WTC11 (cell line): Measurements from ENCODE around the gene MFSD11. TPM values are rescaled to one million over a fixed set of nuclear protein-coding genes. Genes with fewer than 3 reads are reported as not detected.

Experiments
- ATAC-seq: fragments of 200-7000 bp; cut with Tn5 transposase; 2 replicates; pipeline ENCODE4 v1.10.0; 2021; ENCODE audit warnings: mild to moderate bottlenecking, moderate library complexity
- CTCF ChIA-PET: fragments of 300-600 bp; sonication (Branson Sonifier 250); formaldehyde crosslinking; loops from one replicate; lab custom pipeline; 2021; ENCODE audit warnings: antibody characterized with exemption; lab: Charles Lee
- POLR2A ChIA-PET: fragments of 350-600 bp; sonication (Branson Sonifier 250); formaldehyde crosslinking; loops from one replicate; lab custom pipeline; 2021; ENCODE audit warnings: antibody characterized with exemption; lab: Charles Lee
- DNase-seq: peaks from one replicate; pipeline ENCODE4 v3.0.0; 2021; ENCODE audit warnings: low spot score
- H3K27ac Mint-ChIP-seq: 2 replicates; pipeline ENCODE4 v1.8.0; 2021; ENCODE audit warnings: mixed read lengths
- H3K27me3 Mint-ChIP-seq: 2 replicates; pipeline ENCODE4 v1.8.0; 2021; ENCODE audit warnings: low read depth, mild to moderate bottlenecking, moderate library complexity, mixed read lengths
- H3K36me3 Mint-ChIP-seq: 2 replicates; pipeline ENCODE4 v1.8.0; 2021; ENCODE audit warnings: mixed read lengths
- H3K4me1 Mint-ChIP-seq: 2 replicates; pipeline ENCODE4 v1.8.0; 2022; ENCODE audit warnings: mixed read lengths
- H3K4me3 Mint-ChIP-seq: 2 replicates; pipeline ENCODE4 v1.8.0; 2021; ENCODE audit warnings: mild to moderate bottlenecking, moderate library complexity, mixed read lengths
- H3K9me3 Mint-ChIP-seq: 2 replicates; pipeline ENCODE4 v1.8.0; 2021; ENCODE audit warnings: mixed read lengths
- CREB1 ChIP-seq: sonication (generic); formaldehyde crosslinking; IDR thresholded peaks from 2 replicates; pipeline ENCODE4 v1.8.0; 2023; ENCODE audit warnings: mild to moderate bottlenecking, missing genetic modification reagents
- E2F4 ChIP-seq: sonication (generic); formaldehyde crosslinking; IDR thresholded peaks from 2 replicates; pipeline ENCODE4 v1.8.1; 2022; ENCODE audit warnings: low read depth, mild to moderate bottlenecking, moderate library complexity, missing genetic modification reagents, borderline replicate concordance
- ERG ChIP-seq: fragments of 250-450 bp; sonication (Bioruptor Pico); IDR thresholded peaks from 2 replicates; pipeline ENCODE4 v1.8.0; 2021; ENCODE audit warnings: mild to moderate bottlenecking
- FOXP4 ChIP-seq: sonication (generic); formaldehyde crosslinking; IDR thresholded peaks from 2 replicates; pipeline ENCODE4 v1.8.0; 2022; ENCODE audit warnings: mild to moderate bottlenecking, missing genetic modification reagents
- IRF1 ChIP-seq: sonication (generic); formaldehyde crosslinking; IDR thresholded peaks from 2 replicates; pipeline ENCODE4 v1.8.0; 2023; ENCODE audit warnings: missing genetic modification reagents
- JAZF1 ChIP-seq: fragments of 250-450 bp; sonication (Bioruptor Pico); IDR thresholded peaks from 2 replicates; pipeline ENCODE4 v1.9.0; 2021; ENCODE audit warnings: moderate library complexity, mild to moderate bottlenecking, inconsistent platforms
- NFATC4 ChIP-seq: fragments of 250-450 bp; sonication (Bioruptor Pico); IDR thresholded peaks from 2 replicates; pipeline ENCODE4 v1.9.0; 2021; ENCODE audit warnings: mild to moderate bottlenecking
- NFYB ChIP-seq: sonication (generic); formaldehyde crosslinking; conservative IDR thresholded peaks from 2 replicates; pipeline ENCODE4 v1.8.0; 2022; ENCODE audit warnings: low read depth, missing genetic modification reagents
- NR1H2 ChIP-seq: sonication (generic); formaldehyde crosslinking; IDR thresholded peaks from 2 replicates; pipeline ENCODE4 v1.9.0; 2021; ENCODE audit warnings: mild to moderate bottlenecking, moderate library complexity, missing genetic modification reagents
- PRRX2 ChIP-seq: fragments of 250-450 bp; sonication (Bioruptor Pico); IDR thresholded peaks from 2 replicates; pipeline ENCODE4 v1.8.0; 2021; ENCODE audit warnings: mild to moderate bottlenecking
- STAT6 ChIP-seq: sonication (generic); formaldehyde crosslinking; conservative IDR thresholded peaks from 2 replicates; pipeline ENCODE4 v1.8.1; 2023; ENCODE audit warnings: mild to moderate bottlenecking, low read depth, missing genetic modification reagents, moderate library complexity
- TCF7 ChIP-seq: sonication (generic); formaldehyde crosslinking; IDR thresholded peaks from 2 replicates; pipeline ENCODE4 v1.8.0; 2022; ENCODE audit warnings: mild to moderate bottlenecking, low read depth, missing genetic modification reagents, moderate library complexity
- USF1 ChIP-seq: sonication (generic); formaldehyde crosslinking; IDR thresholded peaks from 2 replicates; pipeline ENCODE4 v1.8.0; 2022; ENCODE audit warnings: mild to moderate bottlenecking, missing genetic modification reagents
- USF2 ChIP-seq: sonication (generic); formaldehyde crosslinking; IDR thresholded peaks from 2 replicates; pipeline ENCODE4 v1.8.1; 2023; ENCODE audit warnings: mild to moderate bottlenecking, missing genetic modification reagents, moderate library complexity
- ZBTB21 ChIP-seq: sonication (generic); formaldehyde crosslinking; IDR thresholded peaks from 2 replicates; pipeline ENCODE4 v1.8.1; 2023; ENCODE audit warnings: mild to moderate bottlenecking, missing genetic modification reagents, borderline replicate concordance
- ZNF219 ChIP-seq: sonication (generic); formaldehyde crosslinking; IDR thresholded peaks from 2 replicates; pipeline ENCODE4 v1.8.0; 2023; ENCODE audit warnings: missing genetic modification reagents, mild to moderate bottlenecking, borderline replicate concordance
- ZNF232 ChIP-seq: sonication (generic); formaldehyde crosslinking; IDR thresholded peaks from 2 replicates; pipeline ENCODE4 v1.8.0; 2022; ENCODE audit warnings: mild to moderate bottlenecking, missing genetic modification reagents
- ZNF512 ChIP-seq: sonication (generic); formaldehyde crosslinking; IDR thresholded peaks from 2 replicates; pipeline ENCODE4 v1.8.1; 2022; ENCODE audit warnings: missing genetic modification reagents, borderline replicate concordance
- ZNF671 ChIP-seq: fragments of 250-450 bp; sonication (Bioruptor Pico); IDR thresholded peaks from 2 replicates; pipeline ENCODE4 v1.8.0; 2021; ENCODE audit warnings: mild to moderate bottlenecking
- total RNA-seq: library from RNA; stranded (reverse); gene quantifications from 3 replicates; pipeline ENCODE4 v1.2.3, GENCODE V29; 2021

Gene MFSD11
- total RNA-seq, 1 experiment from 2014 or later = 16.6 TPM

GRCh38 chr17:76755285-76755684, 17.4 kb downstream of the MFSD11 start (continued):
- TF ChIP-seq USF2 (no peak), NFYB (CRISPR knock-in tag) (no peak), ERG (CRISPR knock-in tag) (no peak), STAT6 (no peak), ZBTB21 (CRISPR knock-in tag) (no peak), E2F4 (CRISPR knock-in tag) (no peak), ZNF512 (no peak), NFATC4 (CRISPR knock-in tag) (no peak), JAZF1 (no peak), PRRX2 (CRISPR knock-in tag) (no peak), ZNF671 (CRISPR knock-in tag) (no peak)
- TF ChIP-seq, all 79 proteins: peak for 0

- DNase-seq = no peak
- Mint-ChIP-seq H3K27me3 (no peaks in the 10 kb centered on the region), H3K36me3 (peaks cover 36% of the 10 kb centered on the region), H3K4me3 (no peak overlapping the region), H3K27ac (no peak overlapping the region), H3K4me1 (peaks cover 2% of the 10 kb centered on the region; the same call in 1 of the 2 replicates), H3K9me3 (0 out of 2 replicates have a peak, but pooled peaks cover 4% of the 10 kb centered on the region)
- TF ChIP-seq FOXP4 (CRISPR knock-in tag) (no peak), ZNF219 (CRISPR knock-in tag) (no peak), NR1H2 (CRISPR knock-in tag) (no peak), USF1 (no peak), ZNF232 (CRISPR knock-in tag) (no peak), TCF7 (CRISPR knock-in tag) (no peak), ERG (CRISPR knock-in tag) (no peak), CREB1 (CRISPR knock-in tag) (no peak), USF2 (no peak), IRF1 (CRISPR knock-in tag) (no peak)
- ChIA-PET POLR2A (no interaction called here), CTCF (interaction anchor here (0.6 kb wide), 1 partner anchor 1663 kb away, joined by 4 read pairs; no protein-coding TSS in a partner anchor)
- no peak for ATAC-seq
Observed at GRCh38 chr17:76757256-76757655, 19.3 kb downstream of the MFSD11 start.
